ENCODE data around the gene NFATC3.
"Not testable (repeated sequence)": the region's sequence is repeated elsewhere in the genome, so short reads cannot be mapped to it uniquely, and the experiment has no call there.

GRCh38 chr16:68133000-68133399 lies 47.8 kb downstream of the NFATC3 start:
- not testable (repeated sequence) for TF ChIP-seq POLR2A (IDR thresholded peaks at IDR 0.05; ENCODE audit: low read depth, low read length); TAF1 (IDR thresholded peaks at IDR 0.05; ENCODE audit: borderline replicate concordance, low read depth, low read length); POLR2AphosphoS5 (IDR thresholded peaks at IDR 0.05; ENCODE audit: low read depth, low read length)
